HEK293 (cell line): Measurements from ENCODE around the gene PTMA.

Source experiments
- BCL11A ChIP-seq: fragments of 450-650 bp; formaldehyde crosslinking; IDR thresholded peaks from 2 replicates; pipeline ENCODE4 v1.5.1; 2016; ENCODE audit warnings: low read depth, missing biosample characterization, missing genetic modification characterization
- CTCF ChIP-seq: fragments of 450-650 bp; formaldehyde crosslinking; IDR thresholded peaks from 2 replicates; pipeline ENCODE4 v1.5.1; 2016; ENCODE audit warnings: missing biosample characterization, missing genetic modification characterization
- KLF8 ChIP-seq: fragments of 450-650 bp; formaldehyde crosslinking; IDR thresholded peaks from 2 replicates; pipeline ENCODE4 v1.5.1; 2016; ENCODE audit warnings: missing biosample characterization, missing genetic modification characterization
- ZBTB11 ChIP-seq: fragments of 450-650 bp; formaldehyde crosslinking; conservative IDR thresholded peaks from 2 replicates; pipeline ENCODE4 v1.5.1; 2016; ENCODE audit warnings: low read depth, missing biosample characterization, missing genetic modification characterization
- ZBTB17 ChIP-seq: fragments of 450-650 bp; formaldehyde crosslinking; IDR thresholded peaks from 2 replicates; pipeline ENCODE4 v1.5.1; 2016; ENCODE audit warnings: missing biosample characterization, missing genetic modification characterization
- ZNF513 ChIP-seq: fragments of 450-650 bp; IDR thresholded peaks from 2 replicates; pipeline ENCODE4 v1.5.1; 2018; ENCODE audit warnings: missing biosample characterization, missing genetic modification characterization
- ZNF549 ChIP-seq: fragments of 450-650 bp; IDR thresholded peaks from 2 replicates; pipeline ENCODE4 v1.5.1; 2018; ENCODE audit warnings: missing biosample characterization, missing genetic modification characterization, mild to moderate bottlenecking, inconsistent platforms, moderate library complexity
- ZNF660 ChIP-seq: fragments of 450-650 bp; IDR thresholded peaks from 2 replicates; pipeline ENCODE4 v1.5.1; 2018; ENCODE audit warnings: missing biosample characterization, mild to moderate bottlenecking, missing genetic modification characterization

GRCh38 chr2:231685349-231686191 is 22.8 kb upstream of the PTMA start:
- TF ChIP-seq ZNF513 (tag by site-specific recombination) (no peak), CTCF (tag by site-specific recombination) (peak; percentile 54), ZNF660 (tag by site-specific recombination) (no peak), KLF8 (tag by site-specific recombination) (no peak), ZBTB17 (no peak), ZBTB11 (tag by site-specific recombination) (no peak), ZNF549 (tag by site-specific recombination) (no peak), BCL11A (tag by site-specific recombination) (no peak)
